SK-N-SH treated with all-trans-retinoic acid at 6 μM for 48 hours (cell line): ENCODE results near the gene CD19.

Experiments used
- ARNTL ChIP-seq: fragments of 450-650 bp; formaldehyde crosslinking; IDR thresholded peaks from 2 replicates; pipeline ENCODE4 v1.5.0; 2020; ENCODE audit warnings: low read depth, mild to moderate bottlenecking, moderate library complexity, borderline replicate concordance
- GLIS3 ChIP-seq: fragments of 250-450 bp; sonication (Bioruptor Pico); IDR thresholded peaks from 2 replicates; pipeline ENCODE4 v1.5.0; 2020; ENCODE audit warnings: mild to moderate bottlenecking, moderate library complexity
- OSR1 ChIP-seq: fragments of 250-450 bp; sonication (Bioruptor Pico); IDR thresholded peaks from 2 replicates; pipeline ENCODE4 v1.8.0; 2022; ENCODE audit warnings: moderate library complexity, mild to moderate bottlenecking, inconsistent platforms
- RARB ChIP-seq: fragments of 250-450 bp; sonication (Bioruptor Pico); IDR thresholded peaks from 2 replicates; pipeline ENCODE4 v1.8.0; 2021; ENCODE audit warnings: mild to moderate bottlenecking, moderate library complexity
- SNAI2 ChIP-seq: fragments of 250-450 bp; sonication (Bioruptor Pico); IDR thresholded peaks from 2 replicates; pipeline ENCODE4 v1.5.0; 2020; ENCODE audit warnings: mild to moderate bottlenecking, moderate library complexity
- TOX ChIP-seq: fragments of 250-450 bp; sonication (Bioruptor Pico); IDR thresholded peaks from 2 replicates; pipeline ENCODE4 v1.8.0; 2021; ENCODE audit warnings: mild to moderate bottlenecking, moderate library complexity, borderline replicate concordance
- ZFP3 ChIP-seq: fragments of 250-450 bp; sonication (Bioruptor Pico); IDR thresholded peaks from 2 replicates; pipeline ENCODE4 v1.5.0; 2020; ENCODE audit warnings: mild to moderate bottlenecking, moderate library complexity
- ZFP30 ChIP-seq: fragments of 450-650 bp; formaldehyde crosslinking; IDR thresholded peaks from 2 replicates; pipeline ENCODE4 v1.5.0; 2022; ENCODE audit warnings: mild to moderate bottlenecking, moderate library complexity
- ZNF565 ChIP-seq: fragments of 450-650 bp; formaldehyde crosslinking; conservative IDR thresholded peaks from 2 replicates; pipeline ENCODE4 v1.5.0; 2020; ENCODE audit warnings: low read depth, mild to moderate bottlenecking, moderate library complexity
- TF ChIP-seq, protein P1 (sequence below): fragments of 250-450 bp; sonication (Bioruptor Pico); IDR thresholded peaks from 2 replicates; pipeline ENCODE4 v1.8.0; 2020; ENCODE audit warnings: mild to moderate bottlenecking, moderate library complexity, borderline replicate concordance
- TF ChIP-seq, protein P2 (sequence below): fragments of 250-450 bp; sonication (Bioruptor Pico); IDR thresholded peaks from 2 replicates; pipeline ENCODE4 v1.5.0; 2020; ENCODE audit warnings: mild to moderate bottlenecking, moderate library complexity
- TF ChIP-seq, protein P3 (sequence below): fragments of 250-450 bp; sonication (Bioruptor Pico); IDR thresholded peaks from 2 replicates; pipeline ENCODE4 v1.5.1; 2020; ENCODE audit warnings: low read depth, mild to moderate bottlenecking, moderate library complexity

DNA sequence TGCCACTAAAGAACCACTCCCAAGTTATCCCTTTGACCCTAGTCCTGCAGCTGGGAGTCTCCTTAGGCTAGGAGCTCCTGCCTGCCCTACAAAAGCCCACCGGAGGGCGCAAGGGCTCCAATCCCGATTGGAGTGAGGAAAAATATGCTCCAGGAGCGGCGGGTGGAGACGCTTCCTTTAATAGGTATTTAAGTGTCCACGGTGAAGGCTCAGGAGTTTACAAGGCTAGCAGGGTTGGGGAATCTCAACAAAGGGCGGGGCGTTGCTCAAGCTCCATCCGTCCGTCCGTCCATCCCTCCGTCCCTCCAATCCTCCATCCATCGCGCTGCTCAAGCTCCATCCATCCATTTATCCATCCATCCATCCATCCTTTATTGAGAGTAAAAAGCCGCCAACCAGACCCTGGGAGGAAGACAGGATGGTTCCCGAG, 42.3 kb downstream of the CD19 start:
- no peak for TF ChIP-seq ZFP30 (CRISPR knock-in tag)
- TF ChIP-seq, protein P1, sequence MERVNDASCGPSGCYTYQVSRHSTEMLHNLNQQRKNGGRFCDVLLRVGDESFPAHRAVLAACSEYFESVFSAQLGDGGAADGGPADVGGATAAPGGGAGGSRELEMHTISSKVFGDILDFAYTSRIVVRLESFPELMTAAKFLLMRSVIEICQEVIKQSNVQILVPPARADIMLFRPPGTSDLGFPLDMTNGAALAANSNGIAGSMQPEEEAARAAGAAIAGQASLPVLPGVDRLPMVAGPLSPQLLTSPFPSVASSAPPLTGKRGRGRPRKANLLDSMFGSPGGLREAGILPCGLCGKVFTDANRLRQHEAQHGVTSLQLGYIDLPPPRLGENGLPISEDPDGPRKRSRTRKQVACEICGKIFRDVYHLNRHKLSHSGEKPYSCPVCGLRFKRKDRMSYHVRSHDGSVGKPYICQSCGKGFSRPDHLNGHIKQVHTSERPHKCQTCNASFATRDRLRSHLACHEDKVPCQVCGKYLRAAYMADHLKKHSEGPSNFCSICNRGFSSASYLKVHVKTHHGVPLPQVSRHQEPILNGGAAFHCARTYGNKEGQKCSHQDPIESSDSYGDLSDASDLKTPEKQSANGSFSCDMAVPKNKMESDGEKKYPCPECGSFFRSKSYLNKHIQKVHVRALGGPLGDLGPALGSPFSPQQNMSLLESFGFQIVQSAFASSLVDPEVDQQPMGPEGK (CRISPR knock-in tag): no peak
- TF ChIP-seq, protein P2, sequence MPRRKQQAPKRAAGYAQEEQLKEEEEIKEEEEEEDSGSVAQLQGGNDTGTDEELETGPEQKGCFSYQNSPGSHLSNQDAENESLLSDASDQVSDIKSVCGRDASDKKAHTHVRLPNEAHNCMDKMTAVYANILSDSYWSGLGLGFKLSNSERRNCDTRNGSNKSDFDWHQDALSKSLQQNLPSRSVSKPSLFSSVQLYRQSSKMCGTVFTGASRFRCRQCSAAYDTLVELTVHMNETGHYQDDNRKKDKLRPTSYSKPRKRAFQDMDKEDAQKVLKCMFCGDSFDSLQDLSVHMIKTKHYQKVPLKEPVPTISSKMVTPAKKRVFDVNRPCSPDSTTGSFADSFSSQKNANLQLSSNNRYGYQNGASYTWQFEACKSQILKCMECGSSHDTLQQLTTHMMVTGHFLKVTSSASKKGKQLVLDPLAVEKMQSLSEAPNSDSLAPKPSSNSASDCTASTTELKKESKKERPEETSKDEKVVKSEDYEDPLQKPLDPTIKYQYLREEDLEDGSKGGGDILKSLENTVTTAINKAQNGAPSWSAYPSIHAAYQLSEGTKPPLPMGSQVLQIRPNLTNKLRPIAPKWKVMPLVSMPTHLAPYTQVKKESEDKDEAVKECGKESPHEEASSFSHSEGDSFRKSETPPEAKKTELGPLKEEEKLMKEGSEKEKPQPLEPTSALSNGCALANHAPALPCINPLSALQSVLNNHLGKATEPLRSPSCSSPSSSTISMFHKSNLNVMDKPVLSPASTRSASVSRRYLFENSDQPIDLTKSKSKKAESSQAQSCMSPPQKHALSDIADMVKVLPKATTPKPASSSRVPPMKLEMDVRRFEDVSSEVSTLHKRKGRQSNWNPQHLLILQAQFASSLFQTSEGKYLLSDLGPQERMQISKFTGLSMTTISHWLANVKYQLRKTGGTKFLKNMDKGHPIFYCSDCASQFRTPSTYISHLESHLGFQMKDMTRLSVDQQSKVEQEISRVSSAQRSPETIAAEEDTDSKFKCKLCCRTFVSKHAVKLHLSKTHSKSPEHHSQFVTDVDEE (CRISPR knock-in tag): no peak
- TF ChIP-seq ARNTL: no peak
- no peak for TF ChIP-seq TOX (CRISPR knock-in tag)
- no peak for TF ChIP-seq OSR1 (CRISPR knock-in tag)
- TF ChIP-seq, protein P3, sequence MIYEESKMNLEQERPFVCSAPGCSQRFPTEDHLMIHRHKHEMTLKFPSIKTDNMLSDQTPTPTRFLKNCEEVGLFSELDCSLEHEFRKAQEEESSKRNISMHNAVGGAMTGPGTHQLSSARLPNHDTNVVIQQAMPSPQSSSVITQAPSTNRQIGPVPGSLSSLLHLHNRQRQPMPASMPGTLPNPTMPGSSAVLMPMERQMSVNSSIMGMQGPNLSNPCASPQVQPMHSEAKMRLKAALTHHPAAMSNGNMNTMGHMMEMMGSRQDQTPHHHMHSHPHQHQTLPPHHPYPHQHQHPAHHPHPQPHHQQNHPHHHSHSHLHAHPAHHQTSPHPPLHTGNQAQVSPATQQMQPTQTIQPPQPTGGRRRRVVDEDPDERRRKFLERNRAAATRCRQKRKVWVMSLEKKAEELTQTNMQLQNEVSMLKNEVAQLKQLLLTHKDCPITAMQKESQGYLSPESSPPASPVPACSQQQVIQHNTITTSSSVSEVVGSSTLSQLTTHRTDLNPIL (CRISPR knock-in tag): no peak
- no peak for TF ChIP-seq ZFP3 (CRISPR knock-in tag)
- no peak for TF ChIP-seq ZNF565 (CRISPR knock-in tag)
- no peak for TF ChIP-seq SNAI2 (CRISPR knock-in tag)
- TF ChIP-seq RARB (CRISPR knock-in tag): no peak
- no peak for TF ChIP-seq GLIS3 (CRISPR knock-in tag)
